Mucosa of rectum (tissue), 2 donors: ENCODE measurements around the gene DUS1L.

Experiments
- H3K27ac ChIP-seq, 2 donors: one replicate each; pipeline ENCODE4 v1.7.0; 2013; ENCODE audit warnings: inconsistent platforms in 2 of 2, low read depth in 2 of 2, low read length in 2 of 2
- H3K27me3 ChIP-seq, 2 donors: one replicate each; pipeline ENCODE4 v1.7.0; 2013; ENCODE audit warnings: low read length in 2 of 2; ENCODE audit not compliant: control insufficient read depth in 2 of 2, insufficient read depth in 2 of 2
- H3K36me3 ChIP-seq, 2 donors: one replicate each; pipeline ENCODE4 v1.7.0; 2013; ENCODE audit warnings: low read length in 2 of 2; ENCODE audit not compliant: control insufficient read depth in 2 of 2, insufficient read depth in 2 of 2
- H3K4me1 ChIP-seq, 2 donors: one replicate each; pipeline ENCODE4 v1.7.0; 2013; ENCODE audit warnings: low read length in 2 of 2, mild to moderate bottlenecking in 1 of 2; ENCODE audit not compliant: control insufficient read depth in 2 of 2, insufficient read depth in 2 of 2
- H3K4me3 ChIP-seq, 2 donors: one replicate each; pipeline ENCODE4 v1.7.0; 2013; ENCODE audit warnings: low read length in 2 of 2
- H3K9ac ChIP-seq, 2 donors: one replicate each; pipeline ENCODE4 v1.7.0; 2013; ENCODE audit warnings: low read length in 2 of 2, low read depth in 1 of 2, mild to moderate bottlenecking in 1 of 2
- H3K9me3 ChIP-seq, 2 donors: one replicate each; pipeline ENCODE4 v1.7.0; 2013; ENCODE audit warnings: low read length in 2 of 2; ENCODE audit not compliant: control insufficient read depth in 2 of 2
- donor health status: healthy.
- donor health status: Normal muscosa, but diverticular disease.

DUS1L gene

DNA sequence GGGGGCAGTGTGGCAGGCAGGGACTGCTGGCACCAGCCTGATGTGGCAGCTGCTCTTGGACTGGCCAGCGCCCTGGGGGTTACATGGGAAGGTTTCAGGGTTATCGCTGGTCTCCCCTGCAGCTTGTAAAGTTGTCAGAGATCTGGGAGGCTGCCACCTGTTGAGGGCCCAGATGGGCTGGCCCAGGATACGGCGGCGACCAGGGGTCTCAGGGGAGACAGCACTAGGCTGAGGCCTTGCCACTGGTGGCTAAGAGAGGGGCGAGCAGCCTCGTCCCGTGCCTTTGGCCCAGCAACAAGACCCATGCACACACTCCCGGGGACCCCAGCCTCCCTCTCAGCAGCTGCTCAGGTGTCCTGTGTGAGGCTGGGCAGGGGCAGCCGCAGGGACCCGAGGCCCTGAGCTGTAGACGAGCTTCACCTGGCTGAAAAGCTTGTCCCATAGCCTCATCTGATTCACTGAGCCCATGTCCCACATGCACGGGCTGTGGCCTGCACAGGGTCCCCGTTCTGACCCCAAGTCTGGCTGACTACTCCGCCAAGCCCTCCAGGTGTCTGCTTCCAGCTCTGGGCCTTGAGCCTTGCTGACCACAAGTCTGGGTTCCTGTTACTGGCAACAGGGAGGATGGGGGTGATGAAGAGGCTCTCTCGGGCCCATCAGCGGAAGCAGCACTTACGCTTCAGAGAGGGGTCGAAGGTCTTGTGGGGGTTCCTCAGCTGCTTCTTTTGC, 6.2 kb downstream of the DUS1L start:
- H3K9ac ChIP-seq = no peak overlapping the region
- no peak overlapping the region for H3K4me3 ChIP-seq
- H3K36me3 ChIP-seq = peaks cover 69 to 71% of the 10 kb centered on the region in 2 donors
- peaks cover 4 to 6% of the 10 kb centered on the region in 2 donors for H3K4me1 ChIP-seq
- no peaks in the 10 kb centered on the region for H3K27me3 ChIP-seq
- no peak overlapping the region for H3K27ac ChIP-seq
- H3K9me3 ChIP-seq = no peaks in the 10 kb centered on the region

GRCh38 chr17:82058855-82059249, 6.8 kb downstream of the DUS1L start:
- Histone ChIP-seq H3K4me1 (peaks cover 0 to under 1% of the 10 kb centered on the region in 2 donors), H3K9me3 (no peaks in the 10 kb centered on the region), H3K36me3 (peaks cover 74 to 75% of the 10 kb centered on the region in 2 donors), H3K27ac (no peak overlapping the region), H3K9ac (no peak overlapping the region), H3K27me3 (no peaks in the 10 kb centered on the region), H3K4me3 (no peak overlapping the region)

DNA sequence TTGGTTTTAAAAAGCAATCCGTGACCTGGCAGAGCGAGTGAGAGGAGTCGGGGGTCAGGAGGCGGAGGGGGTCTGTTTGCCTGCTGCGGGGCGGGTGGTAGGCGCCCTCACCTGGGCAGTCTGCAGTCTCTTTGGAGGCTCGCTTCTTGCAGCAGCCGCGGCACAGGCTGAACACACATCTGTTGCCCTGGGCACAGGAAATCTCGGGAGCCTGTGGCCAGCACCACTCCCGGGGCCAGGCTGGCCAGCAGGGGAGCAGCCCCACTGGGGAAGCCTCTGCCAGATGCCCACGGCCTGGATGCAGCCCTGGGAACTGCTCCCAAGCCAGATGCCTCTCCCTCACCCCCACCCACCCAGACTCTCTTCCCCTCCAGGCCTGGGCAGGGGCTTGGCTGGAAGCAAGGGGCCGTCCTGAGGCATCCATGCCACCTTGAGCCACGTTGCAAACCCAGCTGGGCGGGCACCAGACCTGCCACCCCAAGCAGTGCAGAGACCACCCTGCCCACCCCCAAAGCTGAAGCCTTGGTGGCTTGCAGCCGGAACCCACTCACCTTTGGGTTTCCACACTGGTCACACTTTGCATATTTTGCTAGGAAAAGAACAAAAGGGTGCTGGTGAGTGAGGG, 7.3 kb downstream of the DUS1L start:
- Histone ChIP-seq H3K36me3 (peaks cover 71 to 72% of the 10 kb centered on the region in 2 donors), H3K9ac (no peak overlapping the region)

GRCh38 chr17:82056729-82057621, 8.6 kb downstream of the DUS1L start:
- Histone ChIP-seq H3K9me3 (no peaks in the 10 kb centered on the region), H3K4me3 (no peak overlapping the region), H3K4me1 (peaks cover 10 to 14% of the 10 kb centered on the region in 2 donors), H3K27me3 (no peaks in the 10 kb centered on the region), H3K36me3 (peaks cover 61 to 68% of the 10 kb centered on the region in 2 donors), H3K27ac (no peak overlapping the region), H3K9ac (no peak overlapping the region)

More for the DNA sequence above, 7.3 kb downstream of the DUS1L start:
- H3K9me3 ChIP-seq = no peaks in the 10 kb centered on the region
- no peaks in the 10 kb centered on the region for H3K27me3 ChIP-seq
- H3K27ac ChIP-seq = no peak overlapping the region
- peaks cover 0 to 2% of the 10 kb centered on the region in 2 donors for H3K4me1 ChIP-seq
- H3K4me3 ChIP-seq = no peak overlapping the region

GRCh38 chr17:82055965-82056728, 9.5 kb downstream of the DUS1L start:
- no peaks in the 10 kb centered on the region for H3K9me3 ChIP-seq
- no peak overlapping the region for H3K27ac ChIP-seq
- H3K9ac ChIP-seq = no peak overlapping the region
- no peak overlapping the region for H3K4me3 ChIP-seq
- H3K36me3 ChIP-seq = peaks cover 53 to 61% of the 10 kb centered on the region in 2 donors
- H3K4me1 ChIP-seq = peaks cover 10 to 14% of the 10 kb centered on the region in 2 donors
- H3K27me3 ChIP-seq = no peaks in the 10 kb centered on the region

DNA sequence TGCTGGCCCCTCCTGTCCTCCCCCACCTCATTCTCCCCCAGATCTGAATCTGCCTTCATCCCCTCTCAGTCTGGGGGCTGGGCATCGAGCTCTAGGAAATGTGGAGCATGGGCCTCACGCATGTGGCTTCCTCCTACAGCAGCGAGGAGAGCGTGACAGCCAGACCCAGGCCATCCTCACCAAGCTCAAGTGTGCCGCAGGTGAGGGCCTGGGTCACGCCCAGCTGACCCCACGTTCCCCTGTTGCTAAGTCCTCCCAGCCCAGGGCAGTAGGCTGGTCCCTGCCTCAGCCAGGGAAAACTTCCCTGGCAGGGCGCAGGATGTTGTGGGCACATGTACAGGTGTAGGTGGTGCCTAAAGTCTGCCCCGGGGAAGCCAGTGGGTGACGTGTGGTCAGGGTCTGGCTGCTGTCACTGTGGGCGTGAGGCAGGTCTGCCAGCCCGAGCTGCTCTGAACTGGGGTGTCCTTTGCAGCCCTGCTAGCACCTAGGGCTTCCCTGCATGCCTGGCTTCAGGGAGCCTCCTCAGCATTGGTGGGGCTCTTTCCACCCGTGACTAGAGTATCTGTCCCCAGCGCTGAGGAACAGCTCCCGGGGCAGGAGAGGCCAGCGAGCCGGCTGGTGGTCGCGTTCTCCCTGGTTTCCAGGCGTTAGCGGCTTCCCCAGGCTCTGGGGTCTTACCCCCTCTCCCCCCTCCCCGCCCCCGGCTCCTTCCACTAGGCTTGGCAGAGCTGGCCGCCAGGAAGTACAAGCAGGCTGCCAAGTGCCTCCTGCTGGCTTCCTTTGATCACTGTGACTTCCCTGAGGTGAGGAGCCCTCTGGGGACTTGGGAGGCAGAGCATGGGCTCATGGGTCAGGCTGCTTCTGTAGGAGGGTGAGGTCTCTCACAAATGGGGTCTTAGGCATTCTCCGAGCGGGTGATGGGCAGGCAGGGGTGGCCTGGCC, 10.3 kb downstream of the DUS1L start:
- Histone ChIP-seq H3K27me3 (no peaks in the 10 kb centered on the region), H3K27ac (no peak overlapping the region), H3K9me3 (no peaks in the 10 kb centered on the region), H3K9ac (no peak overlapping the region), H3K4me1 (peaks cover 14 to 20% of the 10 kb centered on the region in 2 donors), H3K4me3 (no peak overlapping the region), H3K36me3 (peaks cover 45 to 53% of the 10 kb centered on the region in 2 donors)

GRCh38 chr17:82054351-82055022, 11.1 kb downstream of the DUS1L start:
- no peak overlapping the region for H3K27ac ChIP-seq
- no peak overlapping the region for H3K9ac ChIP-seq
- H3K36me3 ChIP-seq = peaks cover 37 to 48% of the 10 kb centered on the region in 2 donors
- no peak overlapping the region for H3K4me3 ChIP-seq
- no peaks in the 10 kb centered on the region for H3K9me3 ChIP-seq
- peaks cover 14 to 20% of the 10 kb centered on the region in 2 donors for H3K4me1 ChIP-seq
- H3K27me3 ChIP-seq = no peaks in the 10 kb centered on the region

DNA sequence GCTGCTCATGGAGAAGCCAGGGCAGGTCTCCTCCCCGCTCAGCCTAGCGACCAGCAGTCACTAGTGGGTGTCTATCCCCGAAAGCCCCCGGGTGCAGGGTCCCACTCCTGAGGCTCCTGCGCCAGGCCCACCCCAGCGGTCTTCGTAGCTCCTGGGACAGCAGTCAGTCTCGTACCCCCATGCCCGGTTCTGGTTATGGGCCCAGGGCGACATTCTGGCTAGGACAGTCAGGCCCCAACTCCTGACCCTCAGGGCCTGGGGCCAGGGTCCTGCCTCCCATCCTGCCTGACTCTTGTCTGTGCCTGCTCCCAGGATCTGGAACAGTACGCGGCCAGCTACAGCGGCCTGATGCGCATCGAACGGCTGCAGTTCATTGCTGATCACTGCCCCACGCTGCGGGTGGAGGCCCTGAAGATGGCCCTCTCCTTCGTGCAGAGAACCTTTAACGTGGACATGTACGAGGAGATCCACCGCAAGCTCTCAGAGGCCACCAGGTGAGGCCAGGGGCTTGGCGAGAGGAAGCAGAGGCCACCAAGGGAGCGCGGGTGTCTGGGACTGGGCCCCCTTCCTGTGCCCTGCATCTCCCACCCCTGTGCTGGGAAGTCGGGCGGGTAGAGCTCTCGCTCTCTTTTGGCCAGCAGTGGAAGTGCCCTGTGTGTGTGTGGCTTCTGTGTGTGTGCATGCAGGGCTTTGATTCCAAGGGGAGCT, 11.9 kb downstream of the DUS1L start:
- Histone ChIP-seq H3K4me3 (no peak overlapping the region), H3K4me1 (peaks cover 14 to 20% of the 10 kb centered on the region in 2 donors), H3K36me3 (peaks cover 29 to 40% of the 10 kb centered on the region in 2 donors), H3K27me3 (no peaks in the 10 kb centered on the region), H3K9ac (no peak overlapping the region), H3K9me3 (no peaks in the 10 kb centered on the region), H3K27ac (no peak overlapping the region)
